HG03045 (cell line): ENCODE measurements around the gene STEAP1B.
A peak's percentile ranks its signal among the peaks of the same experiment; 100 is the strongest.
"Not testable (repeated sequence)": the region's sequence is repeated elsewhere in the genome, so short reads cannot be mapped to it uniquely, and the experiment has no call there.

Source experiments
- ATAC-seq: cut with Tn5 transposase; IDR thresholded peaks from one replicate; pipeline ENCODE4 v1.9.1; 2021; ENCODE audit warnings: mild to moderate bottlenecking, moderate library complexity; ENCODE audit not compliant: unreplicated experiment

Gene STEAP1B

GRCh38 chr7:22499888-22500689 is at the start of gene STEAP1B:
Gene STEAP1B (minus strand): TSS chr7:22500188. CDS start chr7:22494855, 5,333 bp downstream.
- peak; percentile 99 for ATAC-seq

GRCh38 chr7:22549051-22549450 is 49.1 kb upstream of the STEAP1B start:
- ATAC-seq: no peak

- no peak for ATAC-seq
Observed at GRCh38 chr7:22548313-22548712, 48.3 kb upstream of the STEAP1B start.

- ATAC-seq: no peak
Observed at GRCh38 chr7:22546769-22547168, 46.8 kb upstream of the STEAP1B start.

- no peak for ATAC-seq
Observed at GRCh38 chr7:22545529-22545928, 45.5 kb upstream of the STEAP1B start.

- no peak for ATAC-seq
Observed at GRCh38 chr7:22544245-22544644, 44.3 kb upstream of the STEAP1B start.

- no peak for ATAC-seq
Observed at GRCh38 chr7:22543169-22543568, 43.2 kb upstream of the STEAP1B start.

- no peak for ATAC-seq
Observed at GRCh38 chr7:22542669-22543068, 42.7 kb upstream of the STEAP1B start.

GRCh38 chr7:22542254-22542653 is 42.3 kb upstream of the STEAP1B start:
- no peak for ATAC-seq

- ATAC-seq: no peak
Observed at GRCh38 chr7:22541789-22542188, 41.8 kb upstream of the STEAP1B start.

GRCh38 chr7:22528537-22528936 is 28.5 kb upstream of the STEAP1B start:
- ATAC-seq: not testable (repeated sequence)

GRCh38 chr7:22524353-22524947 is 24.5 kb upstream of the STEAP1B start:
- not testable (repeated sequence) for ATAC-seq

- not testable (repeated sequence) for ATAC-seq
Observed at GRCh38 chr7:22523478-22524352, 23.7 kb upstream of the STEAP1B start.

- ATAC-seq: not testable (repeated sequence)
Observed at GRCh38 chr7:22519560-22519959, 19.6 kb upstream of the STEAP1B start.

- not testable (repeated sequence) for ATAC-seq
Observed at GRCh38 chr7:22516950-22517349, 17.0 kb upstream of the STEAP1B start.

- ATAC-seq: not testable (repeated sequence)
Observed at GRCh38 chr7:22514963-22515362, 15.0 kb upstream of the STEAP1B start.

GRCh38 chr7:22507320-22507719 is 7.3 kb upstream of the STEAP1B start:
- ATAC-seq: not testable (repeated sequence)

- not testable (repeated sequence) for ATAC-seq
Observed at GRCh38 chr7:22506316-22507020, 6.5 kb upstream of the STEAP1B start.

- ATAC-seq: not testable (repeated sequence)
Observed at GRCh38 chr7:22504519-22504918, 4.5 kb upstream of the STEAP1B start.

- ATAC-seq: not testable (repeated sequence)
Observed at GRCh38 chr7:22502104-22502503, 2.1 kb upstream of the STEAP1B start.

- ATAC-seq: not testable (repeated sequence)
Observed at GRCh38 chr7:22501336-22501735, 1.3 kb upstream of the STEAP1B start.
